Muscle of arm (tissue), 14 donors: Measurements from ENCODE around the gene GSX1. TPM values are rescaled to one million over a fixed set of nuclear protein-coding genes. Genes with fewer than 3 reads are reported as not detected.
"Not testable (repeated sequence)": the region's sequence is repeated elsewhere in the genome, so short reads cannot be mapped to it uniquely, and the experiment has no call there.

Source experiments
- DNase-seq: peaks from one replicate; pipeline ENCODE4 v3.0.0-alpha.2; 2013
- long read RNA-seq, 11 donors: transcript quantifications; one replicate each; lab custom pipeline, GENCODE V29; 2026
- polyA plus RNA-seq, 12 donors: library from polyadenylated mRNA; unstranded; fragments of 120-200 nt; gene quantifications; one replicate each; pipeline ENCODE4 v1.2.1, GENCODE V29; 2013; ENCODE audit not compliant: insufficient read length in 12 of 12

GSX1 gene
- polyA plus RNA-seq: not detected
- long read RNA-seq, donor 1: 0 reads
- long read RNA-seq, donor 2: 0 reads
- long read RNA-seq, donor 3: 0 reads
- long read RNA-seq, donor 4: 0 reads
- long read RNA-seq, donor 5: 0 reads
- long read RNA-seq, donor 6: 0 reads
- long read RNA-seq, donor 7: 0 reads
- long read RNA-seq, donor 8: 0 reads
- long read RNA-seq, donor 9: 0 reads
- long read RNA-seq, donor 10: 0 reads
- long read RNA-seq, donor 11: 0 reads

GRCh38 chr13:27792393-27793218 is at the start of gene GSX1:
TSS of gene GSX1 (plus strand) at chr13:27792483. CDS start at chr13:27792691, 208 bp downstream.
- DNase-seq: peak; percentile 73

DNA sequence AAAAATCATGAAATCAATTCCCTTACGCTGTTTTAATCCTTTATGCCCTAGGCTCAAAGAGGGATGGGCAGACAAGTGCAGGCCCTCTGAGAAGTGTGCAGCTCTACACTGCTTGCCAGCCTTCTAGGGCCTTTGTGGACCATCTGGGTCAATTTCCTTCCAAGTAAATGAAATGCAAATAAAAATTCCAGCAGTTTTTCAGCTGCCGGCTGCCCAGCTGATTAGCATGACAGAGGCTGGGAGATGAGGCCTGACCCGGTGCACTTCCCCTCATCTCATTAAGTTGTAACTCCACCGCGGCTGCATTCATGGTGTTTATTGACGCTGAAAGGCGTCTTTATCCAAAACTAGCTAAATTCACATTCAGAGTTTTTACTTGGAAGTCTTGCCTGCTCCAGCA is 47.5 kb upstream of the GSX1 start:
- no peak for DNase-seq

- no peak for DNase-seq
These were observed 47.0 kb upstream of the GSX1 start for GRCh38 chr13:27745301-27745700.

DNA sequence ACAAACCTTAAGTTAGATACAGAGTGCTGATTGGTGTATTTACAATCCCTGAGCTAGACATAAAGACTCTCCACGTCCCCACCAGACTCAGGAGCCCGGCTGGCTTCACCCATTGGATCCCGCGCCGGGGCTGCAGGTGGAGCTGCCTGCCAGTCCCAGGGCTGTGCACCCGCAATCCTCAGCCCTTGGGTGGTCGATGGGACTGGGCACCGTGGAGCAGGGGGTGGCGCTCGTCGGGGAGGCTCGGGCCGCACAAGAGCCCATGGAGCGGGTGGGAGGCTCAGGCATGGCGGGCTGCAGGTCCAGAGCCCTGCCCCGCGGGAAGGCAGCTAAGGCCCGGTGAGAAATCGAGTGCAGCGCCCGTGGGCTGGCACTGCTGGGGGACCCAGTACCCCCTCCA is 44.1 kb upstream of the GSX1 start:
- not testable (repeated sequence) for DNase-seq

DNA sequence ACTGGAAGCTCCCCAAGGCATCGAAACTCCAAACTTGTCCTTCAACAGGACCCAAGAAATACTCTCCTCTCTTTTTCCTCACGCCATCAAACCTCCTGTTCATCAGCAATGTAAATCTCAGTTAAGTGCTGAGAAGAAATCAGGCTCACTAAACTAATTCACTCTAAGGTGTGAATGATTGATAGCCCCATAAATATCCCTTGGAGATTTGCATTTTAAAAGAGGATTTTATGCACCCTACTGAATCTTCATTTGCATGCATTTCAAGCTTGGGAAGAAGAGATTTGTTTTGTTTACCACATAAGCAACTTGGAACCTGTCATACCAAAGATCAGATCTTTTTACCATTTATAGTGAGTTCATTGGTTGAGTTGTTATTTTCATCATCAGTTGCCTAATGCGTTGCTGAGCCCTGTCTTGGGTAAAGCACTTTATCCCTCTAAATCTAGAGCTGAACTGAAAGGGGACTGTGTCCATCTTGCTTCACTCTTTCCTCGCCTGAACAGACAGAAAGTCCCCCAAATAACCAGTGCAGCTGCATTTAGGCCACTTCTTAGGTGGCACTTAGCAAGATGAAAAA is 40.2 kb upstream of the GSX1 start:
- no peak for DNase-seq

DNA sequence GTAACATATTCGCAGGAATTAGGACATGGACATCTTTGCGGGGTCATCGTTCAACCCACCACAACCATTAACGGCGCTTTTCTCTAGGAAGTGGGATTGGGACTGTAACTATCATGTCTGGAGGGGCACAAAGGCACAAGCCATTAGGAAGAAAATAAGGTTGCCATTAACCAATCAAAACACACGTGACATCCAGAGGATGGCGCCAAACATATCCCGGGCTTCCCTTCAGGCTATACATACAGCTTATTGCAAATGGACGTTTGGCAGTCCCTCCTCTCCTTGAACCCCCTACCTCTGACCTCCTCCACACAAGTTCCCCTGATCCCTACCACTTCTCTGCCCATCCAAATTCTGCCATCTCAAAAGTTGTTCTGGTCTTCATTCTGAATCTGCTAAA is 26.6 kb upstream of the GSX1 start:
- DNase-seq: no peak

DNA sequence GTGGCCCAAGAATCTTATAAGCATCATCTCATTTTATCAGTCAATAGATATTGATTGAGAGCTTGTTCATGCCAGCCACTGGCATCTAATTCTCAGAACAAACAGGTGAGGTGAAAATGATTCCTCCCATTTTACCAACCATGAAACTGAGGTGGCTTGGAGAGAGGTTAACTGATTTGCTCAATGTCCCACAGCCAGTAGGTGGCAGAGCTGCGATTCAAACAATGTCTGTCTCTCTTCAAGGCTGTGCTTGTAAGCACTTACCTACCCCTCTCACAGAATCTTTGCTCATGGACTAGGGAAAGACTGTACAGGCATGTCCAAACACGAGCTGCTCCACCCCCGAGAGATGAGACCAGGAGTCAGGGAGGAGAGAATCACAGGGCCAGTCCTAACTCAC is 21.5 kb upstream of the GSX1 start:
- DNase-seq: no peak

GRCh38 chr13:27772651-27773425 is 19.4 kb upstream of the GSX1 start:
- no peak for DNase-seq

GRCh38 chr13:27774169-27774568 is 18.1 kb upstream of the GSX1 start:
- no peak for DNase-seq

GRCh38 chr13:27774651-27775050 is 17.6 kb upstream of the GSX1 start:
- DNase-seq: no peak

DNA sequence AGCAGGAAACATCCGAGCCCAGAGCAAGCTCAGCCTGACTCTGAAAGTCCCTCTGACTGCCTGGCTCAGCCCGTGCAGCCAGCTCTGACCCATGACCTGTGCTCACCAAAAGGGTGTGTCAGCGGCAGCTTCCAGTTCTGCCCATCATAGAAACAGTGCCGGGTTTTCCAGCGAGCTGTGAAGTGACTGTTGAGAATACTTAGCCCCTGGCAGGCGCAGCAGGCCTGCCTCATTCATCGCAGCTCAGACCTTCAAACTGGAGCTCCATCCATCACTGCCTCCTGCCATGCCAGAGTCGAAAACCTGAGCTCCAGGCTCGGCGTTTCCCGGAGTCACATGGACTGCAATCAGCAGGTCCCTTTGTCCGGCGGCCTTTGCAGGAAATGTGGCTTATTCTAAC is 16.3 kb upstream of the GSX1 start:
- no peak for DNase-seq

DNA sequence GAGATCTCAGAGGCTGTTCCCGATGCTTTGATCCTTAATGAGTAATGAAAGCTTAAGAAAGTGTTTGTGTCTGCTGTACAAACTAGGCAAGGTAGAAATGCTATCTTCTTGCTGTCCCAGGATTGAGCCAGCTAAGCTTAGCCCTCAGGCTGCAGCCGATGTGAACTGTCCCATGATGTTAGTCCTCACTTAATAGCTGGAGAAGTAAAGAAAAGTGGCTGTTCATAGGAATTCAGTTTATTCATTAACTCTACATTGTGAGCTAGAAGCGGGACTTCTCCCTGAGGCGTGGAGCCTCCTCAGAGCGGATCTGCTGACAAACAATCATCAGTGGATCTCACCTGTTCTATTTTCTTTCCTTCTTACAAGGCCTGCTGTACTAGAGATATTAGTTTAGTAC is 10.1 kb upstream of the GSX1 start:
- no peak for DNase-seq

DNA sequence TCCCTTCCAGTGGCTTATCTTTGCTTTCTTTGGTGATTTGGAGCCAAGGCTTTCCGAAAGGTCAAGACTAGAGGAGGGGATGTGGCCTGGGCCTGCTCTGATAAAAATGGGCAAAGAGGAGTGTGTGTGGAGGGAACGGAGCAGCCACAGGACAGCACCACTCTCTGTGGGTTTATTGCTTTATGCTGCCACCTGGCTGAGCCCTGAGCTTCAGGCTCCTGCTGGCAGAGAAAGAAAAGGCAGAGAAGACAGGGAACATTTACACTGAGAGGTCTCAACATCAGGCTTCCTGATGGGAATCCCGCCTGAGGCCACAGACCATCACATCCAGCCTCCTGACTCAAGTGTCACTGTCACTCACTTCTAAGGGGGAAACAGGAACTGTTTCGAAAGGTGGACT is 9.2 kb upstream of the GSX1 start:
- no peak for DNase-seq

- DNase-seq: no peak
These were observed 4.0 kb upstream of the GSX1 start for GRCh38 chr13:27788271-27788670.

DNA sequence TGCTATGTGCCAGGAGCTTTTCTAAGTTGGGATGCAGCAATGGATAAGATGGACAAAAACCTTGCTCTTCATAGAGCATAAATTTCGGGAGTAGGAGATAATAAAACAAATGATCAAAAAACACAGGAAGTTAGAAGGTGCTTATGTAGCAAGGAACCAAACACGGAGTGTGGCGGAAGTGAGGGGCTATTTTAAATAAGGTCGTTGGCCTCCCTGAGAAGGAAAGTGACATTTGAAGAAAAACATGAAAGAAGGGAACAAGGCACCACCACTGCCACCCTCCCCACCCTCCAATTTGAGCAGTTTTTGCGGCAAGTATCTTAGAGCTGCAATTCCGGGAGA is 3.2 kb upstream of the GSX1 start:
- DNase-seq: no peak

DNA sequence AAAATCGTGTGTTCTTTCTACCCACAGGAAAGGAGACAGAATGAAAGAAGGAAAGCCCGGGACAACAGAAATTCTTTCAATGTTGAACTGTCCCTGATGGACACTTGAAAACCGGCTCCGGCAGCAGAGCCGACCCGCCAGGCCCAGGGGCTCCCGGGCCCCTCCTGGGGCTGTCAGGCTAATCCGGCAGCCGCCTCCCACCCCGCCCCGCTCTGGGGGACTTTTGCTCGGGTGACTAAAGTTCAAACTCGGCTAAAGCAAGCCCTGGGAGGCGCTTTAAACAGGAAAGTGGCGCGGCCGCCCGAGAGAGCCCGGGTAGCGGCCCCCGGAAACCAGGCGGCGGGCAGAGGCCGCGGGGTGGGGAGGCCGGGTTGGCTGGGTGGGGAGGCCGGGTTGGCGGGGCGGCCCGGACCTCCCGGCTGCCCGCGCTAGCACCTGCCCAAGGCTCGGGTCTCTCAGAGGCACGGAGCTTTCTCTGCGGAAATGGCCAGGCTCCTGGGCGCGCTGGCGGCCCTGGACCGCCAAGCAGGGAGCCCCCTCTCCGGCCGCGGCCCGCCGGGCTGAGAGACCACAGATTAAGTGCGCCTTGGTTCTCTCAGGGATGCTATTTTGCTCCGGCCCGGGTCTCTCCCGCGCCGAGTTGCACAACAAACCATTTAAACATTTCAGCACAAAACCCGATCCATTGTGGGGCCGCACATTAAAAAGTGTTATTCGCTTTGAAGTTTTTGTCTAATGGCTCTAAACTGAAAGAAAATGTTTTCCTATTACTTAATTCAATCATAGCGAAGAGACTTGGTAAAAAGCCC is 2.6 kb upstream of the GSX1 start:
- DNase-seq: no peak

DNA sequence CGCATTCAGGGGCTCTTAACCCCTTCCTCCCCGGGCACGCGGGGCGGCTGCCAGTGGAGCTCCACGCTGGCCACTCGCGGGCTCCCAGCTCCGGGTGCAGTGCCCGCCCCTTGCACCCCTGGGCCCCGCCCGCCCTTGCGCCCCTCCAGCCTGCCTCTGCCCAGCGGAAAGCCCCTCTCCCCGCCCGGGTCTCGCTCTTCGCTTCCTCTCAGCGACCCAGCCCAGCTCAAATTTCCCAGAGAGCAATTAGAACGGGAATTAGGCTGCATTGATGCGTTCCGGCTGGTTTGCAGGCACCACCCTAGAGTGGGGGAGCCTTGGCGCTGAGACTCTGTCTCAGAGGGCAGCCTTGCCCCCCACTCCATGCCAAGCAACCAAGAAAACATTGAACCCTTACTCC is 1.8 kb upstream of the GSX1 start:
- no peak for DNase-seq

DNA sequence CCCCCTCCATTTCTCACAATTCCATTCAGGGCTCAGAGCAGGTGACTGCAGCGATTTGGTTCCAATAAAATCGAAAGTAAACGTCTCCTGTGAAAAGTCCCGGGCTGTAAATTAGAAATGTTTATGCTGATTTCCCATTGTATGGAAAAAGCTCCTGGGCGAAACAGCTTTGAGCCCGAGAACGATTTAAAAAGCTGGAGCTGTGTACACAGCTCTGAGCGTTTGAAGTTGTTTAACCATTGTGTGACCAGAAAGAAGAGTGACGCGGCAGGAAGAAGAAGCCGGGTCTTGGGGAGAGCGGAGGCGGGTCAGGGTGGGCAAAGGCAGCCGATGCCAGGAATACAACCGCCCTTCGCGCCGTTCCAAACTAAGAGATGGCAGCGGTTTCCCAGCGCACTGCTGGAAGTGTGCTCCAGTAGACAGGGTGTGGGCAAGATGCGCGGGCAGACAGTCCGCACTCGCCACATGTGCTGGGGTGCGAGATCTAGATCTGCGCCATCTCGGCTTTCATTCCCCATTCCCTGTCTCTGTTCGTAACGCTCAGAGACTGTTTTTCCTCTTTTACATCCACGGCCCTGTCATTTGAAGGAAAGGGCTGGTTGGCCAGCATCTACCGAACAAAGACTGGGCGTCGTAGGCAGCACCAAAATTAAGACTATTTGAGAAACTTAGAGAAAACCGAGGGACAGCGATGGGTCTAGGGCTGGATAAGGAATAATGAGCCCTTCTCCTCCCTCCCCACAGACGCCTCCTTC is 960 bp upstream of the GSX1 start:
- no peak for DNase-seq

GRCh38 chr13:27791901-27792392 is 336 bp upstream of the GSX1 start:
- DNase-seq: no peak

DNA sequence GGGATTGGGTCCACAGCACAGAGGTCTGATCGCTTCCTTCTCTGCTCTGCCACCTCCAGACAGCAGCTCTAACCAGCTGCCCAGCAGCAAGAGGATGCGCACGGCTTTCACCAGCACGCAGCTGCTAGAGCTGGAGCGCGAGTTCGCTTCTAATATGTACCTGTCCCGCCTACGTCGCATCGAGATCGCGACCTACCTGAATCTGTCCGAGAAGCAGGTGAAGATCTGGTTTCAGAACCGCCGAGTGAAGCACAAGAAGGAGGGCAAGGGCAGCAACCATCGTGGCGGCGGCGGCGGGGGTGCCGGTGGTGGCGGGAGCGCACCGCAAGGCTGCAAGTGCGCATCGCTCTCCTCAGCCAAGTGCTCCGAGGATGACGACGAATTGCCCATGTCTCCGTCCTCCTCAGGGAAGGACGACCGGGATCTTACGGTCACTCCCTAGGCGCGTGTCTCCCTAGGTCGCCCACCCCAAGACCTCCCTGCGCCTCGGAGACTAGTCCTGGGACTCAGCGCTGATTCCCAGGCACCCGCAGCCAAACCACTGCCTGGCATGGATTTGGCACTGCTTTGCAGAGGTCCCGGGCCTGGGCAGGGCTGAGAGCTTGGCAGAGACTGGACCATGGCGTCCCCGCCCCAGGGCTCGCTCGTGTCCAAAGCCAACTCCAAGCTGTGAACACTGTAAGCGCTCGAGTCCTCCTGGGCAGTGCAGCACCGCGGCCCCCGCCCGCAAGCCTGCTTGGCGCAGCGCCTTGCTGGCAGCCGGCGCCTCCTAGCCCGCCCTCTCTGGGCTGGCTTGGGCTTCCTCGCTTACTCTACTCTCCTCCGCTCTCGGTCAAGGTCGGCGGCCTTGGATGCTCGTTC is 1.5 kb downstream of the GSX1 start:
- no peak for DNase-seq
